Measurements from ENCODE around the gene MVB12B.
"Not testable (repeated sequence)": the region's sequence is repeated elsewhere in the genome, so short reads cannot be mapped to it uniquely, and the experiment has no call there.

MVB12B gene

DNA sequence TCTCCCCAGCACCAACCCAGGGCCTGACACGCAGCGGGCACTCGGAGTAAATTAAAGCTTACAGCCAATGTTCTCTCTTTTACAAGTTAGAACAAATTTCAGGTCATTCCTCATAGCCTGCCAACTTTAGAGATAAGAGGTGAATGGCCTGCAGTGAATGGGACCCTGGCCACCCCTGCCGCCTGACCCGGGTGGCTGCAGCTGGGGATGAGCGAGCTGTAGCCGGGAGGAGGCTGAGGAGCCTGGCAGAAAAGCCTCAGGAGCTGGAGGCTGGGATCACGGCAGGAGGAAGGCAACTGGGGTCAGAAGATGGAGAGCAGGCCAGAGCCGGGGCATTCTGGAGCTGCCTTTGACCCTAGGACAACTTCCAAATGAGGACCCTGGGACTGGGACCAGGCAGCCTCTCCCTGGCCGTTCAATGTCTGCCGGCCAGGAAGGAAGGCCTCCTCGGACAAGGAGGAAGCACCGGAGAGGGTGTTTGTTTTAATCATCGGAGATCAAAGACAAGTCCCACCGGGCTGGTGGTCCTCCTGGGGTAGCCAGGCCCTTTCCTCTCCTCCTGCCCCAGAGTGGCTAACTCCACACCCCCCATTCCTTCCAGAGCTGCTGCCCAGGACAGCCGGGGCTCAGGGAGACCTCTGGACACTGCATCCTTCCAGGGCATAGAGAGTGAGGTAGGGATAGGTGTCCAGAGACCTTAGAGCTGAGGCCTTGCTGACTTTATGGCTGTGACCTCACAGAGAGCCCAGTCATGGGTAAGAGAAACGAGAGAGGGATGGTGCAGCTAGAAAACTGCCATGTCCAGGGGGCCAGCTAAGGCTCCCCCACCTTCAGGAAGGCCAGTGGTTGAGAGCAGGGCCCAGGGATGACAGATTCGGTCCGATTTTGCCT lies 199.8 kb downstream of the MVB12B start:
- no peak for DNase-seq

DNA sequence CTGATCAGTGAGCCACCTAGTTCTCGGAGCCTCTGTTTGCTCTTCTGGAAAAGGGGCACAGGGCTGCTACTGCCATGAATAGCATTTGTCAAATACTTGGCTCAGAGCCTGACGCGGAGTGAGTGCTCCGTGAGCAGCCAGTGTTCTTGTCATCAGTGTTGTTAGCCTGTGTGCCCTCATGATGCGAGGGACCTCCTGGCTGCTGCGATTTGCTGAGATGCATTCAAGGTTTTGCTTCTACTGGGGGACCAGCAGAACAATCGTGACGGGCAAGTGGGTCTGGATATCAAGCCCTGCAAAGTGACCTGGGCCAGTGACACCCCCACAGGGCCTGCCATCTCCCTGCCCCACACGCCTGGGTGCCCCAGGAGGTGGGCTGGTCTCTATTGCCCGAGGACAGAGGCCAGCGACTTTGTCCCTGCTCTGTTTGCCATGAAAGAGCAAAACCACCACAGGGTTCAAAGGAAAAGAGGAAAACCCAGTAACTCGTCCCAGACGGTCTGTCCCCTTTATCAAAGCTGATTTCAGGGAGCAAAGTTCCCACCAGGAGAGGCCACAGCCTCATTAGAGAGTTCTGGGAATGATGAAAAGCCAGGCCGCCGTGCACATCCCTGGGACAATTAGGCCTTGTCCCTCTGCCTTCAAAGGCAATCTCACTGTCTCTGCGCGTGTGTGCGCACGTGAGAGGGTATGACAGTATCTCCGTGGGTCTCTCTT lies 200.6 kb downstream of the MVB12B start:
- DNase-seq: no peak

- DNase-seq: no peak
Measured at GRCh38 chr9:126528111-126528510, 201.5 kb downstream of the MVB12B start.

GRCh38 chr9:126528915-126529314 lies 202.3 kb downstream of the MVB12B start:
- no peak for DNase-seq

DNA sequence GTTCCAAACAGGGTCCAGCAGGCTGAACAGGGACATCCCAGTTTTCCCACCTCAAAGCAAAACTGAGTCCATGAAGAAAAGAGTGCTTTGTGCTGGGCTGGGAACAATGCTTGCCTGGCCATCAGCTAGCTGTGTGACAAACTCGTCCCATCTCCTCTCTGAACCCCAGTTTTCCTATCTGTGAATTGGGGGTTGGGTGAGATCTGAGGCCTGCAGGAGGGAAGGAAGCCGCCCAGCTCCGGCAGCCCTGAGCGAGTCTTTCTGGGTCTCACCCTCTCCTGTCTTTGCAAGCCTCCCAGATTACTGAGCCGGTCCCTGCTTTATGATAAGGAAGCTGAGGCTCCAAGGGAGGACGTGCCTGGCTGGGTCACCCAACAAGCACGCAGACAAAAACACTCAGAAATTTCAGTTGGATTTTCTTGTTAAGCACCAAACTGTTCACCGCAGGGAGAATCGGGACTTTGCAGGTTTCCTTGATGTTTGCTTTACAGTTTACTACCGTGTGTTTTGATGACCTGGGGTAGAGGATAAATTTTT lies 204.5 kb downstream of the MVB12B start:
- no peak for DNase-seq

GRCh38 chr9:126531591-126531990 lies 205.0 kb downstream of the MVB12B start:
- DNase-seq: no peak

DNA sequence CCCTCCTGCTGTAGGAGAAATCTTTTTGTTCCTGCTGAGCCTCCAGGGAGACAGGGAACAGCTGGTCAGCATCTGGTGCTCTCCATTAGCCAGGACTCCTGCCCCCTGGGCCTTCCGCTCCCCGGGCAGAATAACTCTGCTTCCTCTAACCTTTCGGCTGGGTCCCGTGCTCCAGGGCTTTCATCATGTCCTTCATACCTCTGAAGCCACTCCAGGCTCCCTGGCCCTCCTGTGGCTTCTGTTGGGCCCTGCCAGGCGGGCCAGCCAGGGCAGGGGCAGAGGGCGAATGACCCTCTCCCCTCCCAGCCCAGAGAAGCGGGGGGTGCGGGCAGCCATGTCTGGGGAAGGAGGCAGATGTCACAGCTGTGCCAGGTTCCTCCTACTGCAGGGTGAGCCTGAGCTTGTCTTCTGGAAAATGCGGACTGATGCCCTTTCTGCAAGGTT lies 205.4 kb downstream of the MVB12B start:
- no peak for DNase-seq

- no peak for DNase-seq
Measured at GRCh38 chr9:126532489-126532888, 205.9 kb downstream of the MVB12B start.

- no peak for DNase-seq
Measured at GRCh38 chr9:126532951-126533925, 206.6 kb downstream of the MVB12B start.

- DNase-seq: no peak
Measured at GRCh38 chr9:126533926-126534310, 207.3 kb downstream of the MVB12B start.

- no peak for DNase-seq
Measured at GRCh38 chr9:126534431-126535186, 208.0 kb downstream of the MVB12B start.

DNA sequence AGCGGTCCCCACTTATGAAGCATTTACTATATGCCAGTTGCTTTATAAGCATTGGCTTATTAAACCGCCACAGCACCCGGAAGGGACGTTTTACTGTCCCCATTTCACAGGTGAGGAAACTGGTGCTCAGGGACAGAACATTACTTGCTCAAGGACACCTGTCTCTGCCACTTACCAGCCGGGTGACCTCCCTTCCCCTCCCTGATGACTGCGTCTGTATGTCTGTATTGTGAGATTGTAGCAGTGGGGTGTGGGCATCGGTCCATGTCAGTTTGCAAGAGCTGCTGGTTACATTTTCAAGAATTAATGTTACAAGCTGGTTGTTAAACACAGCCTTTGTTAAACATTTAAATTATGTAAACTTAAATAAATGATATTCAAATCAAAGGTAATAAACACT lies 209.5 kb downstream of the MVB12B start:
- DNase-seq: no peak

DNA sequence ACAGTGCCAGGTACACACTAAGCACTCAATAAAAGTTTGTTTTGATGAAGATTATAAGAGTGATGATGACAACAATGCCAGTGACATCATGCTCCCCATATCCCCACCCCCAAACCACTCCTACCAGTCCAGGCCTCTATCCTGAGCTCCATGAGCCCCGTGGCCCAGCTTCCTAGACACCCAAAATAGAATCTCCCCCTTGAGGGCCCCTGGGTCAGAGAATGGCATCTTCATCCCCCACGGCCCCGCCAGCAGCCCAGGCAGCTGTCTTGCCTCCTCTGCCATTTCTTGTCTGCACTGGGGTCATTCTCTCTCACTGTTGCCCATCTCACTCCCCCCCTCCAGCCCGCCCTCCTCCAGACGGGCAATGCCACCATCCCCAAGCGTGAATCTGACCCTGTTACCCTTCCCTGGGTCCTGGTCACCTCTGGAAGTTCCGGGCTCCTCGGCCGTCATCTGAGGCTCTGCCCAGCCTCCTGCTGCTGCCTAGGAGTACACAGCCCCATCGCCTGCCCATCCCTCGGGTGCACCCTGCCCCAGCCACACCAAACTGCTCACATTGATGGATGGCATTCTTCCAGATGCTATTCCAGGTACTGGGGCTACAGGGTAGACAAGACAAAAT lies 210.3 kb downstream of the MVB12B start:
- no peak for DNase-seq

- no peak for DNase-seq
Measured at GRCh38 chr9:126538550-126538949, 211.9 kb downstream of the MVB12B start.

GRCh38 chr9:126540398-126540797 lies 213.8 kb downstream of the MVB12B start:
- not testable (repeated sequence) for DNase-seq

DNA sequence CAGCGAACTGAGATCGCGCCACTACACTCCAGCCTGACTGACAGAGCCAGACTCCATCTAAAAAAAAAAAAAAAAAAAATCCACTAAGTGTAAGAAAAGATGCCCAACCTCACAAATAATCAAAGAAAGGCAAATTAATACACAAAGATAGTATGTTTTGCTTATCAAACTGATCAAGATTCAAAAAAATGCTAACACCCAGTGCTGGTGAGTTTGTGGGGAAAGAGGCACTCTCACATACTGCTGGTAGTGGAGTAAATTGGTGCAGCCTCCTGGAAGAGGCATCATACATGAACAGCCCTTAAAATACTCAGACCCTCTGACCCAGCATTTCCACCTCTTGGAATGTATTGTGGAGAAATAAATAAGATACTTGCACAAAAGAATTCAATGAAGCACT lies 216.9 kb downstream of the MVB12B start:
- no peak for DNase-seq

DNA sequence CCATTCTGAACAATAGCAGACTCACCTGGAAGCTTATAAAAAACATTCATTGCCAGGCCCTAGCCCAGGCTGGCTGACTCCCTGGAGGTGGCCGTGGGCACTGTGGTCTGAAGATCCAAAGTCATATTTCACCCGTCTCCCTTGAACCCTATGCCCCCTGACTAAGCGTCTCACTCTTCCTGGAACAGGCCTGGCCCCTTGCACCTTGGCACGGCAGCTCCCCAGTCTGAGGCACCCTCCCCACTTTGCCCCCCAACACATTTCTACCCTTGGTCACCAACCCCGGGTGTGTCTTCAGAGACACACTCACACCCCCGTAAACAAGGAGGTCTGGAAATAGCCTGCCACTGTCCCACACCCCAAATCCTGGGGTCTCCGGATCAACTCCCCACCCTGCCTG lies 218.5 kb downstream of the MVB12B start:
- DNase-seq: no peak

GRCh38 chr9:126546036-126546435 lies 219.4 kb downstream of the MVB12B start:
- DNase-seq: no peak

DNA sequence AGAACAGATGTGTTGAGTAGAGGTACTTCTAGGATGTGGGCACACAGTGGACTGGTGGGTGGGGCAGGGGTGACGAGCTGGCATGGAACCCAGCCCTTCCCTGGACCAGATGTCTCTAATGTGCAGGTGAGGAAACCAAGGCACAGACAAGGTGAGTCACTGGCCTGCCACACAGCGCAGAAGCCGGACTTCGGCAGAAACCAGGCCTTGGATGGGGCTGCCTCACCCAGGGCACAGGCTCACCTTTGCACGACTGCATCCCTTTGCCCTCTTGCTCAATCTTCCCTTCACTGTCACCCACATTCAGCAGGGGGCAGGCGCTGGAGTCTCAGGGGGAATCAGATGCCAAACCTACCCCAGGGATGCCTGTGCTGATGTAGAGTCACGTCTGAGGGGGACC lies 221.7 kb downstream of the MVB12B start:
- no peak for DNase-seq

- no peak for DNase-seq
Measured at GRCh38 chr9:126549246-126550006, 222.8 kb downstream of the MVB12B start.

Data from left hindlimb (tissue), 1 donor.